Measurements from ENCODE around the gene PDCD1LG2.

DNA sequence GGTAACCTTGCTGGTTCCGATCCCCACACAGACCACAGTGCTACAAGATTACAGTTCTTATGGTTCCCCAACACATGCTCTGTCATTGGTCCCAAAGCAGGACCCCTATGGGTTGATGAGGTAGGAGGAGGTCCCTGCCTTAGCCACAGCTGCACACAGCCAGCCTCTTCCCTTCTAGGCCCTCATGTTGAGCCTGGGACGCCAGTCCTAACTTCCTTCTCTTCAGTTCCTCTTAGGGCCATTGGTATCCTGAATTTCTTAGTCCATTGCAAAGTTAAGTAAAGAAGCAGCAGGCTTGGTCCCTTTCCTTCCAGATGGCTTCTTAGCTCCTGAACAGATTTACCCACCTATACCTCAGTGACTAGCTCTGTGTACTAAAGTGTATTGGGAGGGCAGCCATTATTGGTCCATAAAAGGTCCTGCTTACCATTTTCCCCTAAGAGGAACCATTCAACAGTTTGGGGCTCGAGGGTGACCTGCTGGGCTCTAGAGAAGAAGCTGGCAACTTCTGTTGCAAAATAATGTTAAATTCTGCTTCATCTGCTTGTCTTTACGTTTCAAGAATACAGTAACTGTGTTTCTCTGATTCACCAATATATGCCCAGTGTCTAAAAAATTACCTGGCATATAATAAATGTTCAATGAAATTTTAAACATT lies 50.2 kb downstream of the PDCD1LG2 start:
- TF ChIP-seq, protein P1, sequence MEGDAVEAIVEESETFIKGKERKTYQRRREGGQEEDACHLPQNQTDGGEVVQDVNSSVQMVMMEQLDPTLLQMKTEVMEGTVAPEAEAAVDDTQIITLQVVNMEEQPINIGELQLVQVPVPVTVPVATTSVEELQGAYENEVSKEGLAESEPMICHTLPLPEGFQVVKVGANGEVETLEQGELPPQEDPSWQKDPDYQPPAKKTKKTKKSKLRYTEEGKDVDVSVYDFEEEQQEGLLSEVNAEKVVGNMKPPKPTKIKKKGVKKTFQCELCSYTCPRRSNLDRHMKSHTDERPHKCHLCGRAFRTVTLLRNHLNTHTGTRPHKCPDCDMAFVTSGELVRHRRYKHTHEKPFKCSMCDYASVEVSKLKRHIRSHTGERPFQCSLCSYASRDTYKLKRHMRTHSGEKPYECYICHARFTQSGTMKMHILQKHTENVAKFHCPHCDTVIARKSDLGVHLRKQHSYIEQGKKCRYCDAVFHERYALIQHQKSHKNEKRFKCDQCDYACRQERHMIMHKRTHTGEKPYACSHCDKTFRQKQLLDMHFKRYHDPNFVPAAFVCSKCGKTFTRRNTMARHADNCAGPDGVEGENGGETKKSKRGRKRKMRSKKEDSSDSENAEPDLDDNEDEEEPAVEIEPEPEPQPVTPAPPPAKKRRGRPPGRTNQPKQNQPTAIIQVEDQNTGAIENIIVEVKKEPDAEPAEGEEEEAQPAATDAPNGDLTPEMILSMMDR (IDR thresholded peaks at IDR 0.05), result no peak
- no peak for TF ChIP-seq POLR2AphosphoS5 (IDR thresholded peaks at IDR 0.05; ENCODE audit: low read depth, low read length)
- TF ChIP-seq SIN3A (IDR thresholded peaks at IDR 0.05; ENCODE audit: borderline replicate concordance, insufficient read depth, low read depth, low read length), result no peak
- TF ChIP-seq, protein P2, sequence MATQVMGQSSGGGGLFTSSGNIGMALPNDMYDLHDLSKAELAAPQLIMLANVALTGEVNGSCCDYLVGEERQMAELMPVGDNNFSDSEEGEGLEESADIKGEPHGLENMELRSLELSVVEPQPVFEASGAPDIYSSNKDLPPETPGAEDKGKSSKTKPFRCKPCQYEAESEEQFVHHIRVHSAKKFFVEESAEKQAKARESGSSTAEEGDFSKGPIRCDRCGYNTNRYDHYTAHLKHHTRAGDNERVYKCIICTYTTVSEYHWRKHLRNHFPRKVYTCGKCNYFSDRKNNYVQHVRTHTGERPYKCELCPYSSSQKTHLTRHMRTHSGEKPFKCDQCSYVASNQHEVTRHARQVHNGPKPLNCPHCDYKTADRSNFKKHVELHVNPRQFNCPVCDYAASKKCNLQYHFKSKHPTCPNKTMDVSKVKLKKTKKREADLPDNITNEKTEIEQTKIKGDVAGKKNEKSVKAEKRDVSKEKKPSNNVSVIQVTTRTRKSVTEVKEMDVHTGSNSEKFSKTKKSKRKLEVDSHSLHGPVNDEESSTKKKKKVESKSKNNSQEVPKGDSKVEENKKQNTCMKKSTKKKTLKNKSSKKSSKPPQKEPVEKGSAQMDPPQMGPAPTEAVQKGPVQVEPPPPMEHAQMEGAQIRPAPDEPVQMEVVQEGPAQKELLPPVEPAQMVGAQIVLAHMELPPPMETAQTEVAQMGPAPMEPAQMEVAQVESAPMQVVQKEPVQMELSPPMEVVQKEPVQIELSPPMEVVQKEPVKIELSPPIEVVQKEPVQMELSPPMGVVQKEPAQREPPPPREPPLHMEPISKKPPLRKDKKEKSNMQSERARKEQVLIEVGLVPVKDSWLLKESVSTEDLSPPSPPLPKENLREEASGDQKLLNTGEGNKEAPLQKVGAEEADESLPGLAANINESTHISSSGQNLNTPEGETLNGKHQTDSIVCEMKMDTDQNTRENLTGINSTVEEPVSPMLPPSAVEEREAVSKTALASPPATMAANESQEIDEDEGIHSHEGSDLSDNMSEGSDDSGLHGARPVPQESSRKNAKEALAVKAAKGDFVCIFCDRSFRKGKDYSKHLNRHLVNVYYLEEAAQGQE (IDR thresholded peaks at IDR 0.05; ENCODE audit: insufficient read depth in 1 of 2, low read depth in 2 of 2, low read length in 1 of 2), result no peak
- no peak for TF ChIP-seq TCF7L2 (IDR thresholded peaks at IDR 0.05; ENCODE audit: low read depth, low read length)

Measured in Panc1 (cell line).